Effector memory CD8-positive, alpha-beta T cell (primary cell): Measurements from ENCODE around the gene MAP3K6.
"Not testable (repeated sequence)": the region's sequence is repeated elsewhere in the genome, so short reads cannot be mapped to it uniquely, and the experiment has no call there.

ENCODE experiments used
- ATAC-seq: fragments of 150-1000 bp; cut with Tn5 transposase; replicated peaks from 2 replicates; pipeline ENCODE4 v1.10.0; 2021; ENCODE audit warnings: mild to moderate bottlenecking, moderate library complexity
- DNase-seq, 3 experiments: peaks; one replicate each; pipeline ENCODE4 v3.0.0; 2021
- H3K27ac Mint-ChIP-seq, 2 donors: one replicate each; pipeline ENCODE4 v1.8.0; 2022; ENCODE audit warnings: mild to moderate bottlenecking in 2 of 2, mixed read lengths in 2 of 2, moderate library complexity in 2 of 2
- H3K27me3 Mint-ChIP-seq, 2 donors: one replicate each; pipeline ENCODE4 v1.8.0; 2022; ENCODE audit warnings: mixed read lengths in 2 of 2
- H3K36me3 Mint-ChIP-seq: one replicate; pipeline ENCODE4 v1.8.0; 2022; ENCODE audit warnings: mild to moderate bottlenecking, moderate library complexity, mixed read lengths; ENCODE audit not compliant: insufficient read depth
- H3K4me1 Mint-ChIP-seq, 2 donors: one replicate each; pipeline ENCODE4 v1.8.0; 2022; ENCODE audit warnings: low read depth in 2 of 2, mixed read lengths in 2 of 2
- H3K4me3 Mint-ChIP-seq, 2 donors: one replicate each; pipeline ENCODE4 v1.8.0; 2022; ENCODE audit warnings: mild to moderate bottlenecking in 2 of 2, mixed read lengths in 2 of 2, moderate library complexity in 2 of 2
- H3K9me3 Mint-ChIP-seq, 2 donors: one replicate each; pipeline ENCODE4 v1.8.0; 2022; ENCODE audit warnings: mixed read lengths in 2 of 2
- total RNA-seq, 9 experiments: gene quantifications; one replicate each; lab custom pipeline; 2026; lab: John Stamatoyannopoulos, UW

Gene MAP3K6
- 0.62 to 11.2 (median 3.3) reads per million in 9 experiments for total RNA-seq

DNA sequence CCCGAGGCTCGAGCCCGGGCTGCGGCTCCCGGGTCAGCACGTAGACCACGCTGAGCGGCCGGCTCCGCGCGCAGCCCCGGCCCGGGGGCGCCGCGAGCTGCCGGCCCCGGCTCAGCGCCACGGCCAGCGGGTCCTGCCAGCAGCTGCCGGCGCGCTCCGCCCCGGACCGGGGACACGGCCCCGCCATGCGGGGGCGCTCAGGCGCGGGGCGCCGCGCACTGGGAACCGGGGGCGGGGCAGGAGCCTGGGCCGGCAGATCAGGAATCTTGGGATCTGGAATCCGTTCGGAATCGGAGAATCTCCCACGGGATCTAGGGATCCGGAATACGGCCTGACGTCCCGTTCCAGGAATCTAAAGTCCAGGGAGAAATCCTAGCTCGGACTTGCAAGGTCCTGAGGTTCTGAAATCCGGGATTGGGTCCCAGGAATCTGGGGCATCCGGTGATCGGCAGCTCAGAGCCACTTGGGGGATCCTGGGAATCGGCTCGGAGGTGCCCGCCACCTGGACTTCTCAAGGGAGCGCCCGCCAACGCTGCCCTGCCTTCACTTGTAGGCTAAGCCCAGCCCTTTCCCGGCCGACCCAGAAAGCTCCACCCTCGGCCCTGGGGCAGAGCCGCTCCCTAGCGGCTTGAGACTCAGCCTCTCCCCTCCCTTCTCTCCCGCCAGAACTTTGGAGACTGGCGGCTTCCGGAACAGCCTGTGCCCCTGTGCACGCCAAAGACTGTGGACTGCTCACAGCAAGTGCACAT, at the start of gene MAP3K6:
Gene MAP3K6 (minus strand): TSS at position 551 of the 749 bp plus-strand sequence. CDS start 364 bp downstream, at position 187.
- H3K4me1 Mint-ChIP-seq, result peaks cover 13 to 29% of the 10 kb centered on the region in 2 donors
- H3K27ac Mint-ChIP-seq, result peak within 1 kb of the TSS in 1 of 2 donors; percentile 75
- ATAC-seq (peak; percentile 54), DNase-seq (peak in 1 of 3 experiments; percentile 38)
- H3K27me3 Mint-ChIP-seq, result no peaks in the 10 kb centered on the region
- H3K4me3 Mint-ChIP-seq, result peak within 1 kb of the TSS; percentile 90 to 91
- H3K36me3 Mint-ChIP-seq, result peaks cover 8% of the 10 kb centered on the region
- no peaks in the 10 kb centered on the region for H3K9me3 Mint-ChIP-seq

- peak overlapping the region; percentile 2 to 84 for H3K27ac Mint-ChIP-seq
- peaks cover 14 to 29% of the 10 kb centered on the region in 2 donors for H3K4me1 Mint-ChIP-seq
- H3K27me3 Mint-ChIP-seq, result no peaks in the 10 kb centered on the region
- peaks cover 83% of the 10 kb centered on the region for H3K36me3 Mint-ChIP-seq
- H3K9me3 Mint-ChIP-seq, result no peaks in the 10 kb centered on the region
- H3K4me3 Mint-ChIP-seq, result no peak overlapping the region
- DNase-seq (no peak), ATAC-seq (no peak)
Observed at GRCh38 chr1:27414091-27414490, 47.3 kb upstream of the MAP3K6 start.

DNA sequence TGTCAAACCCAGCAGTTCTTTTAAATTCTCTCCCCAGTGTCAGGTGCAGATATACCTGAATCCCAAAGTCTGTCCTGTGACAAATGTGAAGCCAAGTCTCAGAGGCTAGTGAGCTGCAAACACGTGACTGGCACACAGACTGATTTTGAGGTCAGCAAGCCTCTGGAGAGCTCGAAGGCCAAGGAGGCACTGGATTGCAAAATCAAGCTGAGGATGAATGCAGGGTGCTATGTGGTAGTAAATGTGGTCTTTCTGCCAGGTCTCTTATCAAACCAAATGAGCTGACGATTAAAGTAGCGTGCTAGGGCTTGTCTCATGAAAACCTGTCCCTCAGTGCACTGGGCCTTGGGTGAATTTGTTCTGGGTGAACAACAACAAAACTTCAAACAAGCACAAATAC, 46.2 kb upstream of the MAP3K6 start:
- ATAC-seq, result no peak
- H3K27me3 Mint-ChIP-seq, result no peaks in the 10 kb centered on the region
- H3K4me3 Mint-ChIP-seq, result no peak overlapping the region
- DNase-seq, result no peak
- peaks cover 9 to 18% of the 10 kb centered on the region in 2 donors for H3K4me1 Mint-ChIP-seq
- no peaks in the 10 kb centered on the region for H3K9me3 Mint-ChIP-seq
- no peak overlapping the region for H3K27ac Mint-ChIP-seq
- H3K36me3 Mint-ChIP-seq, result peaks cover 82% of the 10 kb centered on the region

- no peak overlapping the region for H3K4me3 Mint-ChIP-seq
- peak overlapping the region in 1 of 2 donors; percentile 38 for H3K27ac Mint-ChIP-seq
- DNase-seq (no peak), ATAC-seq (no peak)
- H3K27me3 Mint-ChIP-seq, result no peaks in the 10 kb centered on the region
- no peaks in the 10 kb centered on the region for H3K9me3 Mint-ChIP-seq
- peaks cover 9 to 18% of the 10 kb centered on the region in 2 donors for H3K4me1 Mint-ChIP-seq
- H3K36me3 Mint-ChIP-seq, result peaks cover 82% of the 10 kb centered on the region
Observed at GRCh38 chr1:27412502-27412901, 45.7 kb upstream of the MAP3K6 start.

GRCh38 chr1:27410709-27411108, 43.9 kb upstream of the MAP3K6 start:
- ATAC-seq, result no peak
- H3K27me3 Mint-ChIP-seq, result no peaks in the 10 kb centered on the region
- peaks cover 75% of the 10 kb centered on the region for H3K36me3 Mint-ChIP-seq
- DNase-seq, result no peak
- no peak overlapping the region for H3K4me3 Mint-ChIP-seq
- no peaks in the 10 kb centered on the region for H3K9me3 Mint-ChIP-seq
- H3K4me1 Mint-ChIP-seq, result peaks cover under 1% of the 10 kb centered on the region in 2 donors
- peak overlapping the region in 1 of 2 donors; percentile 8 for H3K27ac Mint-ChIP-seq

- Mint-ChIP-seq H3K27me3 (no peaks in the 10 kb centered on the region), H3K9me3 (no peaks in the 10 kb centered on the region), H3K4me3 (no peak overlapping the region), H3K27ac (peak overlapping the region in 1 of 2 donors; percentile 35), H3K36me3 (peaks cover 69% of the 10 kb centered on the region), H3K4me1 (peaks cover 0 to 2% of the 10 kb centered on the region in 2 donors)
- ATAC-seq (no peak), DNase-seq (no peak)
Observed at GRCh38 chr1:27409669-27410068, 42.9 kb upstream of the MAP3K6 start.

- Mint-ChIP-seq H3K4me1 (peaks cover 5 to 10% of the 10 kb centered on the region in 2 donors), H3K27ac (peak overlapping the region; percentile 62 to 74)
Observed at GRCh38 chr1:27408151-27408550, 41.4 kb upstream of the MAP3K6 start.

GRCh38 chr1:27406791-27407190, 40.0 kb upstream of the MAP3K6 start:
- not testable (repeated sequence) for H3K27me3 Mint-ChIP-seq, ATAC-seq, DNase-seq, H3K4me3 Mint-ChIP-seq, H3K9me3 Mint-ChIP-seq
- peaks cover 5 to 14% of the 10 kb centered on the region in 2 donors for H3K4me1 Mint-ChIP-seq
- peak overlapping the region in 1 of 2 donors; percentile 62 for H3K27ac Mint-ChIP-seq
- peaks cover 47% of the 10 kb centered on the region for H3K36me3 Mint-ChIP-seq

More at GRCh38 chr1:27408151-27408550, 41.4 kb upstream of the MAP3K6 start:
- ATAC-seq, result no peak
- DNase-seq, result no peak
- Mint-ChIP-seq H3K9me3 (no peaks in the 10 kb centered on the region), H3K4me3 (no peak overlapping the region), H3K27me3 (no peaks in the 10 kb centered on the region), H3K36me3 (peaks cover 55% of the 10 kb centered on the region)

GRCh38 chr1:27406362-27406680, 39.6 kb upstream of the MAP3K6 start:
- no peaks in the 10 kb centered on the region for H3K27me3 Mint-ChIP-seq
- no peaks in the 10 kb centered on the region for H3K9me3 Mint-ChIP-seq
- no peak for ATAC-seq
- no peak overlapping the region for H3K4me3 Mint-ChIP-seq
- peaks cover 43% of the 10 kb centered on the region for H3K36me3 Mint-ChIP-seq
- no peak for DNase-seq
- H3K27ac Mint-ChIP-seq, result peak overlapping the region in 1 of 2 donors; percentile 60
- H3K4me1 Mint-ChIP-seq, result peaks cover 5 to 18% of the 10 kb centered on the region in 2 donors

- peaks cover 38% of the 10 kb centered on the region for H3K36me3 Mint-ChIP-seq
- peak overlapping the region in 1 of 2 donors; percentile 60 for H3K27ac Mint-ChIP-seq
- H3K27me3 Mint-ChIP-seq, H3K4me3 Mint-ChIP-seq, DNase-seq, H3K9me3 Mint-ChIP-seq, ATAC-seq: not testable (repeated sequence)
- peaks cover 5 to 18% of the 10 kb centered on the region in 2 donors for H3K4me1 Mint-ChIP-seq
Observed at GRCh38 chr1:27405598-27406361, 39.0 kb upstream of the MAP3K6 start.

- H3K27ac Mint-ChIP-seq, result peak overlapping the region in 1 of 2 donors; percentile 91
- H3K4me3 Mint-ChIP-seq, result no peak overlapping the region
- H3K4me1 Mint-ChIP-seq, result peaks cover 5 to 22% of the 10 kb centered on the region in 2 donors
- H3K9me3 Mint-ChIP-seq, result no peaks in the 10 kb centered on the region
- ATAC-seq (no peak), DNase-seq (no peak)
- peaks cover 31% of the 10 kb centered on the region for H3K36me3 Mint-ChIP-seq
- H3K27me3 Mint-ChIP-seq, result no peaks in the 10 kb centered on the region
Observed at GRCh38 chr1:27405074-27405473, 38.3 kb upstream of the MAP3K6 start.

DNA sequence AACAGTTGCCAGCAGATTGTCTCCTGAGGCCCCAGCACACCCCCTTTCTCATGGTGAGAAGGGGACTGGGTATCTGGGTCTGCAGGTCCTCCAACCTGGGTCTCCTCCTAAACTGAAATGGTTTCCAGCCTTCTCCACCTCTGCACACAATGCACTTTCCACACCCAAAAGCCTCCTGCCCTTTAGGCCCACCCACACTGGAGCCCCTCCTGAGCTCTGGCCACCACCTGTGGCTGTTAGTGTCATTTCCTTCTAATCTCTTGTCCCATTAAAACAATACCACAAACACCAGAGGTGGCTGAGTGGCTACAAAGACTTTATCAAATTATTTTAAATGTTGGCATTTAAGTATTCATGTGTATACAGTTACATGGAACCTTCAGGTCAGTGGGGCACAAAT, 37.2 kb upstream of the MAP3K6 start:
- peaks cover 5 to 22% of the 10 kb centered on the region in 2 donors for H3K4me1 Mint-ChIP-seq
- DNase-seq (no peak), ATAC-seq (peak; percentile 12)
- H3K27ac Mint-ChIP-seq, result peak overlapping the region; percentile 84 to 91
- no peaks in the 10 kb centered on the region for H3K9me3 Mint-ChIP-seq
- no peaks in the 10 kb centered on the region for H3K27me3 Mint-ChIP-seq
- peaks cover 21% of the 10 kb centered on the region for H3K36me3 Mint-ChIP-seq
- peak overlapping the region in 1 of 2 donors; percentile 69 for H3K4me3 Mint-ChIP-seq

DNA sequence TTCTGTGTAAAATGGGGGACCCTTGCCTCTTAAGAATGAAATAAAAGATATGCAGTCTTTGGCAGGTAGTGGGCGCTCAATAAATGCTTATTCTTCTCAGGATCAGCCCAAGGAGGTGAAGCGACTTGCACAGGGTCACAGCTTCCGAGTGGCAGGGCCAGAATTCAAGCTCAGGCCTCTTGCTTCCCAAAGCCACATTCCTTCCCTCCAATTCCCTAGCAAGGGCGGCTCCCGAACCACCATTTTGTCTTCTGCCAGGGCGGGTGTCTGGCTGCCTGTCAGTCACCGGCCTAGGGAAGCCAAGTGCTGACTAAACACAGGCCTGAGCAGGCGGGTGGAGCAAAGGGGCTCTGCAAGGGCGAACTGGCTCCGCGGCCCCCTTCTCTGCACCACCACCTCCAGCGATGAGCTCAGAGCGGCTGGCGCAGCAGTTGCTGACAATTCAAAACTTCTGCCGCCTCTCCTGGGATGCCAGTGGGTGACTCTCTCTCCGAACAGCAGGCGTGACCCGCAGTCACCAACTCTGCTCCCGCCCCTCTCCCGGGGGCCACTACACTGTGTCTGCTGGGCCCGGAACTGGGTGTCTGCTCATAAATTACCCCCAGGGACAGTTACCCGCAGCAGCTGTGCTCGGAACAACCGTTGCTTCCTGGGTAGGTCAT, 36.4 kb upstream of the MAP3K6 start:
- Mint-ChIP-seq H3K27me3 (no peaks in the 10 kb centered on the region), H3K4me3 (peak overlapping the region; percentile 10 to 69), H3K27ac (peak overlapping the region; percentile 84 to 91), H3K36me3 (peaks cover 15% of the 10 kb centered on the region), H3K4me1 (peaks cover 5 to 22% of the 10 kb centered on the region in 2 donors), H3K9me3 (no peaks in the 10 kb centered on the region)
- DNase-seq (peak in 2 of 3 experiments; percentile 38 to 48), ATAC-seq (peak; percentile 89)
